Thyroid gland (tissue), 4 donors: Measurements from ENCODE around the gene FCRL4. TPM values are rescaled to one million over a fixed set of nuclear protein-coding genes. Genes with fewer than 3 reads are reported as not detected.

Experiments
- DNase-seq, 2 donors: peaks; one replicate each; pipeline ENCODE4 v3.0.0-alpha.2; 2019
- H3K27ac ChIP-seq, 3 donors: fragments of 200-600 bp; sonication (generic); 1 replicate in 2 of 3; 2 replicates in 1 of 3; pipeline ENCODE4 v1.5.1; 2016 to 2019; ENCODE audit warnings: mild to moderate bottlenecking in 1 of 3, moderate library complexity in 1 of 3
- H3K27me3 ChIP-seq: fragments of 200-600 bp; sonication (generic); one replicate; pipeline ENCODE4 v1.5.1; 2019
- H3K36me3 ChIP-seq, 2 donors: fragments of 200-600 bp; sonication (generic); one replicate each; pipeline ENCODE4 v1.5.1; 2016 to 2019
- H3K4me1 ChIP-seq, 2 donors: fragments of 200-600 bp; sonication (generic); one replicate each; pipeline ENCODE4 v1.5.1; 2017 to 2019
- H3K4me3 ChIP-seq, 3 donors: fragments of 200-600 bp; sonication (generic); replicated peaks in 1 of 3; 1 replicate in 2 of 3; 2 replicates in 1 of 3; pipeline ENCODE4 v1.5.1; 2016; ENCODE audit warnings: mild to moderate bottlenecking in 1 of 3
- H3K9me3 ChIP-seq: fragments of 200-600 bp; sonication (generic); one replicate; pipeline ENCODE4 v1.5.1; 2017
- CTCF ChIP-seq, 6 experiments: fragments of 200-600 bp in 3 of 6; fragments of 450-650 bp in 3 of 6; sonication (generic) in 3 of 6; IDR thresholded peaks; one replicate each; pipeline ENCODE4 v1.5.1; 2016 to 2019; ENCODE audit warnings: antibody characterized with exemption in 6 of 6, mild to moderate bottlenecking in 2 of 6, inconsistent platforms in 1 of 6, moderate library complexity in 1 of 6
- POLR2A ChIP-seq, 2 donors: fragments of 450-650 bp; IDR thresholded peaks; one replicate each; pipeline ENCODE4 v1.6.1; 2017; ENCODE audit warnings: antibody characterized with exemption in 2 of 2, mild to moderate bottlenecking in 2 of 2, moderate library complexity in 1 of 2
- WGBS, 2 donors: methylation state at CpG; one replicate each; pipeline ENCODE4 v1.1.5; 2017; 5-methylcytosine and 5-hydroxymethylcytosine counted together
- intact Hi-C: fragments of 100-400 bp; cut with DNase I; formaldehyde crosslinking; loops from one replicate; pipeline ENCODE4 v1.15.1; 2023
- total RNA-seq, 4 donors: library from RNA; depleted of rRNA; stranded (reverse); fragments of >200 nt; gene quantifications; one replicate each; pipeline ENCODE4 v1.2.3, GENCODE V29; 2016

FCRL4 gene
- total RNA-seq, 4 donors from 2014 or later, result not detected

GRCh38 chr1:157540852-157541251, 57.0 kb downstream of the FCRL4 start:
- intact Hi-C loops, result no loop called here
- Histone ChIP-seq H3K27me3 (no peaks in the 10 kb centered on the region), H3K27ac (no peak overlapping the region), H3K4me1 (peaks cover 14 to 21% of the 10 kb centered on the region in 2 donors), H3K36me3 (no peaks in the 10 kb centered on the region), H3K9me3 (no peaks in the 10 kb centered on the region), H3K4me3 (no peak overlapping the region)
- DNase-seq, result no peak
- TF ChIP-seq POLR2A (IDR thresholded peaks at IDR 0.05) (no peak), CTCF (IDR thresholded peaks at IDR 0.05) (no peak)
- WGBS, 2 donors, result 63 to 73% methylated on average over 3 of the region's 3 CpGs

GRCh38 chr1:157540160-157540748, 57.6 kb downstream of the FCRL4 start:
- TF ChIP-seq CTCF (IDR thresholded peaks at IDR 0.05), result no peak
- no peak for TF ChIP-seq POLR2A (IDR thresholded peaks at IDR 0.05)
- intact Hi-C loops, result no loop called here
- WGBS, 2 donors, result 26 to 39% methylated on average over 2 of the region's 2 CpGs
- H3K27me3 ChIP-seq, result no peaks in the 10 kb centered on the region
- no peaks in the 10 kb centered on the region for H3K36me3 ChIP-seq
- no peaks in the 10 kb centered on the region for H3K9me3 ChIP-seq
- H3K27ac ChIP-seq, result no peak overlapping the region
- DNase-seq, result no peak
- H3K4me3 ChIP-seq, result no peak overlapping the region
- peaks cover 14 to 21% of the 10 kb centered on the region in 2 donors for H3K4me1 ChIP-seq

GRCh38 chr1:157539568-157539967, 58.3 kb downstream of the FCRL4 start:
- Histone ChIP-seq H3K27ac (no peak overlapping the region), H3K9me3 (no peaks in the 10 kb centered on the region), H3K27me3 (no peaks in the 10 kb centered on the region), H3K36me3 (no peaks in the 10 kb centered on the region), H3K4me1 (peaks cover 14 to 21% of the 10 kb centered on the region in 2 donors), H3K4me3 (no peak overlapping the region)
- TF ChIP-seq CTCF (IDR thresholded peaks at IDR 0.05) (no peak), POLR2A (IDR thresholded peaks at IDR 0.05) (no peak)
- intact Hi-C loops, result no loop called here
- DNase-seq, result no peak

GRCh38 chr1:157532569-157532968, 65.3 kb downstream of the FCRL4 start:
- H3K36me3 ChIP-seq, result no peaks in the 10 kb centered on the region
- no peak overlapping the region for H3K27ac ChIP-seq
- no peaks in the 10 kb centered on the region for H3K9me3 ChIP-seq
- intact Hi-C loops, result no loop called here
- H3K4me1 ChIP-seq, result peaks cover 0 to 5% of the 10 kb centered on the region in 2 donors
- H3K4me3 ChIP-seq, result no peak overlapping the region
- no peak for DNase-seq
- H3K27me3 ChIP-seq, result no peaks in the 10 kb centered on the region
- WGBS, 2 donors, result 81 to 89% methylated on average over 3 of the region's 3 CpGs
- TF ChIP-seq POLR2A (IDR thresholded peaks at IDR 0.05) (no peak), CTCF (IDR thresholded peaks at IDR 0.05) (no peak)

- no peaks in the 10 kb centered on the region for H3K36me3 ChIP-seq
- DNase-seq, result no peak
- H3K4me3 ChIP-seq, result no peak overlapping the region
- WGBS, 2 donors, result 87 to 95% methylated on average over 4 to 5 of the region's 5 CpGs
- H3K27me3 ChIP-seq, result no peaks in the 10 kb centered on the region
- no peaks in the 10 kb centered on the region for H3K4me1 ChIP-seq
- intact Hi-C loops, result no loop called here
- TF ChIP-seq POLR2A (IDR thresholded peaks at IDR 0.05) (no peak), CTCF (IDR thresholded peaks at IDR 0.05) (no peak)
- no peaks in the 10 kb centered on the region for H3K9me3 ChIP-seq
- no peak overlapping the region for H3K27ac ChIP-seq
These were observed 74.0 kb downstream of the FCRL4 start for GRCh38 chr1:157523774-157524493.
